HUDEP-2 (cell line): ENCODE results near the gene ARID5B.

ENCODE experiments used
- DNase-seq, 76 experiments: peaks; one replicate each; lab custom pipeline; 2025; ENCODE audit not compliant: unreplicated experiment in 76 of 76; lab: John Stamatoyannopoulos, UW

ARID5B gene

DNA sequence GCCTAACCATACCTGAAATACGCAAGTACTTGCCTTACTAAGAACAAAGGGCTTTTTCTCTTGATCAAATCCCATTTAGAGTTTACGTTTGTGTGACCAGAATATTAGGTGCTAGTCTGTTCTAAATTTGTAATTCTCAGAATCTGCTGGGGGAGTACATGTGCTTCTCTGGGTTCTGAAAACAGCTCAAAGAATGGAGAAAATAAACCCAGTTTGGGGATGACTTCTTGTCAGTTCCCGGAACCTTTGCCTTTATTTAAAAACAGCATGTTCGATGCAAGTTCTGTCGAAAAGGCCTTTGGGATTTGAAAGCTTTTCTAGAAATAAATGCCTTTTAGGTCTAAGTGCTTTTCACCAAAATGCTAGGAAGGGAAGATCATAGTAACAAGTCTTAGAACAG lies 147.0 kb downstream of the ARID5B start:
- DNase-seq: no peak

DNA sequence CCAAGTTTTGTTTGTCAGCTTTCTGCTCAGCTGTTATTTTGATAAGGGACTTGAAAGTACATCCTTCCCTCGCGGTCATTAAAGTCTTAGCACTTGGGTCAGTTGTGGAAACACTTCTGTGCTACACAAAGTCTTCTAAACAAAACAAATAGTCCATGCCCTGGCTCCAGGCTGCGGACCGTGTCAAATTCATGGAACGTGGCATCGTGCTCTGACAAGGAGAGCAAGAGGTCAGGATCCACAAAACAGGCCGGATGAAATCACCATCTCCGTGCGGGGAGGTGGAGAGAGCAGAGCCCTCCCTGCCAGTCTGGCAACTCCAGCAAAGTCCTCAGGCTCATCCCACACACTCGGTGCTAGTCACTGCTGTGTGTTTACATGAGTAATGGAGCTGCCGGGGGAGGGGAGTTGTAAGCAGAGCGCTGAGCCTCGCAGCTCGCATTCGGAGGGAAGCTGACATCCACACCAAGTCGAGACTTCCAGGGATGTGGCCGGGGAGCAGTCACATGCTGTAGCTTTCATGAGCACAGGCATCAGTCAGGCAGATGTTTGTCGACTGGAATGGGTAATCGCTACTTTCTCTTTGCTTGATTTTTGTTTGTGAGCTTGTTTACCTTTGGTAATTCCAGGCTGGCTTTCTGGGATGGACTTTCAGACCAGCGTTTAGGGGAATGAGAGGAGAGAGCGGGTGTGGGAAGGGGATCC lies 147.6 kb downstream of the ARID5B start:
- no peak for DNase-seq

DNA sequence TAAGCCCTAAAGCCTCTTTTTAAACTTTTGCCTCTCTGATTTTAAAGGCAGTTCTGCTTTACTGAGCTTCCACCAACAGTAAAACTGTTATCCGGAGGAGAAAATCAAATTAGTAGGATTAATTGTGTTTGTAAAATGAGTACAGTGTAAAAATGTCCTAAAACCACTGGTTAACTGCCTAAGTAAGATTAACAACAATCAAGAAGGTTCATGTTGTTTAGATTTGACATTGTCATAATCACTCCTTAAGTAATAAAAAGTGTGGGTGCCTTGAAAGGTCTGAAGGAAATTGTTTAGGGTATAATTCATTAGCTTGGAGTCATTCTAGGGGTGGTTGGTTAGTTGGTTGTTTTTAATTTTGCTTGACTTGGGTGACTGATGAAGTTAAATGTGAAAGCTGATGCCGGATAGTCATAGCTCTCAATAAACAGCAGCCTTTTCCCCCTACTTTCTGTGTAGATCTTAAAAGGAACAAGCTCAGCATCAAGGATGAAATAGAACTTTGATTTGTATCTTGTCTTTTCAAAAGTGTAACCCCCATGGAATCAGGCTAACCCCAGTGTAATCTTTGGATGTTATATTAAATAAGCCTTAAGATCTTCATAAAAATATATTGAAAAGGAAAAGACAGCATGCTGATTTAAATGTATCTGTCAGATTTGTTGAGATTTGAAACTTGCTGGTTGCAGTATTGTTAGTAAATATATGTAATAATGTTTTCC lies 148.3 kb downstream of the ARID5B start:
- no peak for DNase-seq

DNA sequence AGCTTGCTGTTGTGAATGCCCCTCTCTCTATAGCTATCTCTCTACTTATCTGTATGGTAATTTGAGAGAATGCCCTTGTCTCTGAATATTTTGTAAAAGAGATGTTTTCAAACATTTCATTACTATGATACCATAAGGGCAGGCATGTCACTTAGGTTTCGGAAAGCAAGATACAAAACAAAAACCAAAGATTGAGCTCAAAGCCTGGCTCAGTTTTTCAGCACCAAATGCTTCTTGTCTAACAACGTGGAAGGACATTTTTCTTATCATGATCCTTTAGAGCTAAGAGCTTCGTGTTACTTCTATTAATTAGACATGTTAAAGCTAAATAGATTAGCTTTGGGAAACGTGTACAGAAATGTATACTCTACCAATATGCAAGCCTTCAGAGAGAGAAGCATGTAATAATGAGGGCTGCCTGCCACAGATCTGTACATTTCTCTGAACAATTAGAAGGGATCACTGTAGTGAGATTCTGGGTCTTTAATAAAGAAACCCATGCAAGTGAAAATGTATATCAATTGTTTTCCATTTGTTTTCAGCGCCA lies 148.9 kb downstream of the ARID5B start:
- DNase-seq: no peak

DNA sequence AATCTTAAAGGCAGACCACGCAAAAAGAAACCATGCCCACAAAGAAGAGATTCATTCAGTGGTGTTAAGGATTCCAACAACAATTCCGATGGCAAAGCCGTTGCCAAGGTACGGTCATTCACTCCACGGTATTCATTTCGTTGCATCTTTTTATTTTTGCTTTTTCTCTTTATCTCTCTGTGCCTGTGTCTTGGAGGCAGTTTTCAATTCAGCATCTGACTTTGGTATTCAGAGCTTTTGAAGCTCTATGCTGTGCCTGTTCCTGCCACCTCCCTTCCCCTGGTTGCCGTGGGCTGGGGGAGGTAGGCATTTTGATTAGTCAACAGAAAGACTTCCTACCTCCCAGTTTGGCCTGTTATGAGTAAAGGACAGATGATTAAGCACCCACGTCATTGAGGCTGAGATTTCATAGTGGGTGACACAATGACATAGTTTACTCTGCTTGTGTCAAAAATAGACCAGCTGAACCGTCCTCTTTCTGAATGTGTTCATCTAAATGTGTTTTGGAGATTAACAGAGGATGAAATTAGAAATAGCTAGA lies 149.5 kb downstream of the ARID5B start:
- DNase-seq: no peak

DNA sequence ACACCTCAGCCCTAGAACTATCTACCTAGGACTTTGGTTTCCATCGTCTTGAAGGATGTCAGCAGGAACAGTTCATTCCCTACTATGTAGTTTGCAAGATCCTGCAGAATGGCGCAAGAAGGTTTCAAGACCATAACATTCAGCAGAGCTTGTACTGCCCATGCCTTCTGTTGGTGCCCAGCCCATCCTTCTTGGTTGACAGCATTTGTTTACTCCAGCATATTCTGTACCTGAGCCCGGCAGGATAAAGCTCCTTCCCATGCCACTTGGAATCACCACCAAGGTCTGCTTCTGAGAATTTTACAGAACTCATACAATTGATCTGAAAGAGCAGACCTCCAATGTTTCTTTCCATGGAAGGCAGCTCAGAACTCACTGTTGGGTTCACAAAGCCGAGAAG lies 150.8 kb downstream of the ARID5B start:
- no peak for DNase-seq

DNA sequence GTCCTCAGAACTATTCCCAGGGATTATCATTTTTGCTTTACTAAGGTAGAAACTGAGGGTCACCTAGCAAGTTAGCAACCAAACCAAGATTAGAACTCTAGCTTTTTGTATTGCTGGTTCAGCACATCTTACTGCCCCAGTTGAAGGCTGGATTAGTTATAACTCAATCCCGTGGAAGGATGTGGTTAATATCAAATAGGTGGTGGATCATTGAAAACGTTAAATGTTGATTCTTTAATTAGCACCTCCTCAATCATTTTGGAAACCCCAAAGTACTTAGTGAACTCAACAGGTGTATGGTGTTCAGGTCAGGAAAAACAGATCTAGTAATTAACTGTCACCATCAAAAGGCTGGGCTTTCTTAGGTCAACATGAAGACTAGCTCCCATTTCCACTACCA lies 152.4 kb downstream of the ARID5B start:
- no peak for DNase-seq

DNA sequence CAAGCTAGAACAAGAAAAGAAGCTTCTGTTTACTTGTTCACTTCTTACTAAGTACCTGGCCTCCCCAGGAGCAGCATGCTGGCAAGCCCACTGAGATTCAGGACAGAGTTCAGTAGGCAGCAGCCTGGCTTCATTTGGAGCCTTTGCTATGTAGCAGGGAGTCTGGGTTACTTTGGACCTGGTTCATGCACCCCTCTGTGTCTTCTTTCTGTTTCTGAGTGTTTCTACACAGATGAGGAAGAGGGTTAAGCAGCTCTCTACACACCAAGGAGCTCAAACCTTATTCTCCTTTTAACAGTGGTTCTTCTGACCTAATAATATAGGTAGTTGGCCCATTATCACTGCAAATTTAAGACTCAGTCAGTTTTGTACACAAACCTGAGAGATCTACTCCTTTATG lies 152.9 kb downstream of the ARID5B start:
- DNase-seq: no peak

DNA sequence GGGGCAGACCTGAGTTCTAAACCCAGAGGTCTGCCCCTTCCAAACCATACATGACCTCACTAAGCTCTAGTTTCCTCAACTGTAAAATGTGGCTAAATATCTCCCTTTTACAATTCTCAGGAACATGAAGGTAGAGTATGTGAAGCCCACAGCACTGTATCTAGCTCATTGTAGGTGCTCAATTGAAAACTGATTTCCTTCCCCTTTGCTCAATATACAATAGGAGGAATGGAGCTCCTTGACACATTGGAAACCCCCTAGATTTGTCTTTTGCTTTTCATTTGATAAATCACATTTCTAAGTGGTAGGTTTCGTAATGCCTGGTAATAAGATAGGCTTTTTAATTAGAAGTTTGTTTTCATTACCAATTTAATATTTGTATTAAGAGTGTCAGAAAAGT lies 153.3 kb downstream of the ARID5B start:
- DNase-seq: no peak

DNA sequence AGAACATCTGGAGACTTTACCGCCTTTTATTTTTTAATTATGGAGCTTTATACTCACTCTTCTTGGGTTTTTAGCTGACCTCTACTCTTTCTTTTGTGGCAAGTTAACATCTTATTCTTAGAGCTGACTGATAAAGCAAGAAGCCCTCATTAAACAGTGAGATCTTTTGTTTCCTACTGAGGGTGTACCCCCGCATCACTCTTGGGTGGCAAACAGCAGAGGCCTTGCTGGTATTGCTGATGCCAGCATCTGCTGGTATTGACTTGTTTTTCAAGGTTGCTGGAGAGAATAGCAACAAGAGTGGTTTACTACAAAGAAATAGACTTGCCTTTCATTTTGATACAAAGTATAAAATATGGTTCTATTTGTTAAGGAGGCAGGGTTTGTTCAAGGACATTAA lies 154.7 kb downstream of the ARID5B start:
- DNase-seq: no peak

DNA sequence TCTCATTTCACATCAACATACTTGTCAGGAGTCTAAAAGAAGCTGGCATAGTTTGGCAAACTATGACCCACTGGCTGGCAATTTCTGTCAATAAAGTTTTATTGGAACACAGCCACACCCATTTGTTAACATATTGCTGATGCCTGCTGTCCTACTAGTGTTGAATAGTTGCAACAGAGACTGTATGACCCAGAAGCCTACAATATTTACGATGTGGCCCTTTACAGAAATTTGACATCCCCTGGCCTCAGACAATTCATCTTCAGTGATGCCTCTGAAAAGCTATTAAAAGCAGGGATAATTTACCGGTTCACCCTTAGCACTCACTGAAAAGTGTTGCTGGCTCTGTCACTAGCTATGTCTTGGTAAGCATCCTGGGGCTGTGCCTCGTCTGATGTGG lies 155.2 kb downstream of the ARID5B start:
- no peak for DNase-seq

DNA sequence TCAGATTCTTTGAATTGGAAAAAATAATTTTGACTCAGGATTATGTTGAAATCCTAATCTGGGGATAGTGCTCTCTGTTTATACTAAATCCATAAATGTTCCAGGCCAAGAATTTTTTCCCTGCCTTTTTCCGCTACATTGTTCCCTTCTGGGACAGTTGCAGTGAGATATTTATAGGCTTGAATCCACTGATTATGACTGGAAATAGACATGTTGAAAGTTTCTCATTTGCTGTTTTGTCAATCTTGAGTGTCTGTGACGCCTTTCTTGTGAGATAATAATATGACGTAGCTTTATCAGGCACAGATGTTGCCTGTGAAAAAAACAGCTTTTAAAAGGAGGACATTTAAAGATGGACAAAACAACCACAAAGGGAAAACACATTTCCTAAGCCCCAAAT lies 155.9 kb downstream of the ARID5B start:
- no peak for DNase-seq

DNA sequence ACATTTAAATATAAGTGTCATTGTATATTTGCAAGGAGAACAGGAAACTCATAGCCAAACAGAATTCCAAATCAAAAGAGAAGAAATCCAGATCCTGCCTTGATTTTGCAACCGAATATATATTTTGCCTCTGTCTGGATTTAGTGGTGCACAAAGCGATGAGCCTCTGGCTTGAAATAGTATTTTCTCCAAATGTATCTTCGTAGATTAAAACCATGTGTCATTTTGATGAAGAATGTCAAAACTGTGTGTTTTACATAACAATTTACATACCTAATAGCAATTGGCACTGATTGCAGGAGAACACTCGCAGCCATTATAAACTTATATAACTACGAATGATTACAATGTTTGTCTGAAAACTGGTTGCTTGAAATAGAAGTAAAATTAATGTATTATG lies 156.4 kb downstream of the ARID5B start:
- DNase-seq: no peak

DNA sequence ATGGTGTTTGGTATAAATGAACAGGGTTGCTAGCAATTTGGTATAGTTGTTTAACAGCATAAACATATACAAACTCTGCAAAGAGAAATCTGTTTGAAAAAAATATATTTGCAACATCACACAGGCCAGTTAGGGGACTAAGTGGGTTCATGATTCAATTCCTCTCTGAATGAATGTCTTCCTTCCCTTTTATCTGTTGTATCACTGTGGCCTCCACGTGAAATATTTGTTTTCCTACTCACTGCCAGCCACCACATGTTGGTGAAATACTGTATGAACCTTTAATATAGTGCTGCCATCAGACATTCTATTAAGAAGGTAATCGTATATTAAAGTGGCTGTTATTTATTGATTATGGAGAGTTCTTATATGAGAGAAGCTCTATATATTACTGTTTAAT lies 157.0 kb downstream of the ARID5B start:
- DNase-seq: no peak

DNA sequence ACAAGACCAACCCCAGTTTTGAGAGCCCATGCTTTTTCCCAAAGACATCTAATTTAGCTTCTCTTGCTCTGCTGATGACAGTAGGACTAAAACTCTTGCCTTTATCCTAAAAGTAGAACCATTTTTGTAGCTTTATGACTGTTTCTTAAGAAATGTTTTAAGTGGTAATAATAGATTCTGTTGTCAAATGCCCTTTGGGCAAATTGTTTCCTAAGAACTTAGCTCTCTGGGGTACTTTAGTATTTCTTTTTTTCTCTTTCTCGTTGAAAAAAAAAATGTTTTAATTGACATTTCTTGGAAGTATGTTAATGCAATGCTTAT lies 157.4 kb downstream of the ARID5B start:
- no peak for DNase-seq

DNA sequence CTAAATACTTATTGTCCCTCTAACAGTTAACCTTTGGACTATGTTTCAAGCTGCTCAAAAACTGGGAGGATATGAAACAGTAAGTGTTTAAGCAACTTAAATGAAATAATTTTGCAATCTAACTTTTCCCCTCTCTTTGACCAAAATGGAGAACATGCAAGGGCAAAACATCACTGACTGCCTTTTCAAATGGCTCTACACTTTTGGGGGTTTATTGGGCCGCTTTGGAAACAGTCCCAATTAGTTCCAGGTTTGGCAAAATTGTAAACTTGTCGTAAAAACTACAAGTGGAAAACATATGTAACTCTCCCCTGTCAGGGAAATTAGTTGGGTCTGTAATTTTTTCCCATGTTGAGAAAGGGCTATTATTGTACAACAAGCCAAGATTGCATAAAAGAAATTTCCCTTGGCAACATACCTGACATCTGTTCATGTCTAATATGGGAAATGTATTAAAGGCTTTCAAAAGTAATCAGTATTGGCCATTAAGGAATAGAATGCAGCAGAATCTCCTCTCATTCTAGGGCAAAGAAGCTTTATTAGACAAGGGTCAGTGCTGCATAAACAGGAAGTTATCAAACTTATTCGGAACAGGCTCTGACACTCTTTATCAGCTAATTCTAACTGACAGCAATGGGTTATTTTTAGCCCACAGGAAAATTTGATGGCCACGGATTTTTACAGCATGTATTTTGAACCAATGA lies 157.9 kb downstream of the ARID5B start:
- DNase-seq: no peak

DNA sequence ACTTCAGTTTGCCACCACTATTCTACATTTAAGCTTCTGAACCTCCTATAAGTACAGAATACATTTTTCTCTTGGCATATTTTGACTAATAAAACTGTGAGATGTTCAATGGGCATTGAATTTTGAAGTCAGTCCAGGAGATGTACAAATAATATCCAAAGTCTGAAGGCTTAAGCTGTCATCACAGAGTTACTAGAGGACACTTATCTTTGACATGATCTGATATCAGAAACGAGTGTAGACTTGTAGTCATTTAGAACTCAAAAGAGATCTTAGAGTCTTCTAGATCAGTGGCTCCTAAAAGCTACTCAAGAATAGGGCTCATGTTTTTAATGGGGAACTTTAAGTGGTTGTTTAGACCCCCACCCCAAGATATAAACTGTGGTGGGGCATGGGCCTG lies 160.5 kb downstream of the ARID5B start:
- DNase-seq: no peak

DNA sequence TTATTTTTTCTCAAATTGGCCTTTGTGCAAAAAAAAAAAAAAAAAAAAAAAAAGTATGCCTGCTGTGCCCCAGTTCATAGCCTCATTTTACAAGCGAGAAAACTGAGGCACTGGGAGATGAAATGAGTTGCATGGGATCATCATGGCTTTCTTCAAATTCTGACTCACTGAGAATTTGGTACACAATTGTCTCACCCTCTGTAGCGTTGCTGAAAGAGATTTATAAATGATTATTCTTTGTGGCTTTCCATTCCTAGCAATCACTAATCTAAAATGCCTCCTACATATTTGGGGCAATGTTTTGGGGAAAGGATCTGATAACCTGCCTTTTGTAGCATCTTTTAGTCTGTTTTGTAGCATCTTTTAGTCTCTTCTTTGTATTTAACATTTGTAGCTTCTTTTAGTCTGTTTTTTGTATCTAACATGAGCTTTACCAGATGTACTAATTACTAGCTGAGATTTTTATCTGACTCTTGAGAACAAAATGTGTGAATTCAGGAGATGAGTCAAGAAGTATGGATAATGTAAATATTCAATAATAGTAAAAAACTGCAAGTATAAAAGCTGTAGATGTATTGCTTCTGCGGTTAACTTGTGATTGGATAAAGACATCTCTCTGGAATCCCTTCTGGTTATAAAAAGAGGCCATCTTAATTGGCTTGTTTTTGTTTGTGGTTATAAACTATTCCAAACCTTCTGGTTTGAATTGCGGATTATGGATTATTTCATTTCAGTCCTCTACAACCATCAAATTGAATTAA lies 161.4 kb downstream of the ARID5B start:
- no peak for DNase-seq

DNA sequence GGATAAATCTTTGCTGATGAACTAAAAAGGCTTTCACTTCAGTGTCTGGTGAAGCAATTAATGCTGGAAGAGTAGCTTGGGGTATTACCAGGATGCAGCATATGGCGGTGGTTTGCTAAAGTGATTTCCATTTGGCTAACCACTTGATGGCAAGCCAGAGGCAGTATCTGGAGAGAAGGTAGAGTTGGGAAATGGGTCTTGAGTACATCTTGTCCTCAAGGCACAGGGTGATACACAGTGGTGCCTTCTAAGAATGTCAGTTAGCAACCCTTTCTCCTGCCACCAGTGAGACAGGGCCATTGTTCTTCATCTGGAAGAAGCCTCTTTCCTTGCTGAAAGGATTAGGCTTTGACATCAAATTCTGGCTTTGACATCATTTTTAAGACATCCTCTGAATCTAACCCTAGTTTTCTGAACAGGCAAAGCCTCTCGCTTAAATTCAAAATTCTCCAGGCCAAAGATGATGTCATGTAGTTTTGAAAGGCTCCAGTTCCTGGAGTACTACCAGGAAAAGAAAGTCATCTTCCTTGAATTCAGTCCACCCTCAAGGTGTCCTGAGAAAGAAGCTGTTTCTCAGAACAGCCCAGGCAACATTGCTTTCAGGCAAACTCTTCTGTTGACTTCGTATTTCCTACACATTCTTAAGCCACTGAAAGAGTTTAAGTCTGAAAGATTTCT lies 162.4 kb downstream of the ARID5B start:
- DNase-seq: no peak

DNA sequence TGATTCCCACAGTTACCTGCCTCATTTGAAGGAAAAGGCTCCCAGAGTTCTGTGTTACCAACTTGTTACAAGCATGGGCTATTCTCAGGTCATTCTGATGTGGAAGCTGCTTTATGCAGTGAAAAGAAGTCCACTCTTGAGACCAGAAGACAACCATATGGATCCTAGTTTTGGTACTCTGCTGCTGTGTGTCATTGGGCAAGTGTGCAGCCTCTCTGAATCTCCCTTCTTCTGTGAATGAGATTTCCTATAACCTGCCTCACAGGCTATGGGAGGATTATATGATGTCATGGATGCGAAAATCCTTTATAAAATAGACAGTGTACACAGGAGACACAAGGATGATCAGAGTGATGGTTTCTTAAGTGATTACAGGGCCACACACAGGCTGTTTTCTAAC lies 166.1 kb downstream of the ARID5B start:
- DNase-seq: no peak
